22Rv1 (cell line): Measurements from ENCODE around the gene VPS41.

ENCODE experiments used
- ZFX ChIP-seq: fragments of 450-650 bp; IDR thresholded peaks from 2 replicates; pipeline ENCODE4 v1.6.1; 2017; ENCODE audit warnings: antibody characterized with exemption, borderline replicate concordance
- TF ChIP-seq, protein P1 (sequence below): fragments of 450-650 bp; IDR thresholded peaks from 2 replicates; pipeline ENCODE4 v1.5.1; 2017; ENCODE audit warnings: mild to moderate bottlenecking

DNA sequence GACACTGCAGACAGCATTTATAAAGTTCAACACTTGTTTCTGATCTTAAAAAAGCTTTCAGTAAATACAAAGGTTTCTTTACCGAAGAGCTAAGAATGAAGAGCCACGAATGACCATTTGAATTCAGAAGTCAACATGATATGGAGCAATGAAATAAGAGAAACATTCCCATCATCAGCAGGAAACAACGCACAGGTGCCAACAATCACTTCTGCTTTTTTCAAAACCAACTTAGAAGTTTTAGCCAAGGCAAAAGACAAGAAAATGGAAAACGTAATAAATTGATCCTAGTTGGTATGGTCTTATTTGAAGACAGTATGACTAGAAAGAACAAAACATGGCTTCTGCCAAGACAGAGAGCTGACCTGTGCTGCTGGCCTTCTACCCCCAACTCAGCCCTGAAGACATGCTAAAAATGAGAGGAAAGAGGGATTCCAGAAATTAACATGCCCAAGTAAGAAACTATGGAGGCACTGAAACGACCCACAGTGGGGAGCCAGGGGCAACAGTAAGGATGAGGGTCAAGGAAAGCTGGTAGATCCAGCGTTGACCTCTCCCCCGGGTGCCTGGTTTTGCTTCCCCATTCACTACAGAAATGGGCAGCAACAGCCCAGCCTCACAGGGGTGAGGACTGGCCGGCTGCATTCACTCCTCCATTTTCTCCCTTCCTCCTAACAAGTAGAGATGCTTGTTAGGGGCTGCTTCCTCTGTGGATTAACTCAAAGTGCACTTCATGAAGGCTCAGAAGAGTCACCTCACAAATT is 30.1 kb downstream of the VPS41 start:
- TF ChIP-seq, protein P1, sequence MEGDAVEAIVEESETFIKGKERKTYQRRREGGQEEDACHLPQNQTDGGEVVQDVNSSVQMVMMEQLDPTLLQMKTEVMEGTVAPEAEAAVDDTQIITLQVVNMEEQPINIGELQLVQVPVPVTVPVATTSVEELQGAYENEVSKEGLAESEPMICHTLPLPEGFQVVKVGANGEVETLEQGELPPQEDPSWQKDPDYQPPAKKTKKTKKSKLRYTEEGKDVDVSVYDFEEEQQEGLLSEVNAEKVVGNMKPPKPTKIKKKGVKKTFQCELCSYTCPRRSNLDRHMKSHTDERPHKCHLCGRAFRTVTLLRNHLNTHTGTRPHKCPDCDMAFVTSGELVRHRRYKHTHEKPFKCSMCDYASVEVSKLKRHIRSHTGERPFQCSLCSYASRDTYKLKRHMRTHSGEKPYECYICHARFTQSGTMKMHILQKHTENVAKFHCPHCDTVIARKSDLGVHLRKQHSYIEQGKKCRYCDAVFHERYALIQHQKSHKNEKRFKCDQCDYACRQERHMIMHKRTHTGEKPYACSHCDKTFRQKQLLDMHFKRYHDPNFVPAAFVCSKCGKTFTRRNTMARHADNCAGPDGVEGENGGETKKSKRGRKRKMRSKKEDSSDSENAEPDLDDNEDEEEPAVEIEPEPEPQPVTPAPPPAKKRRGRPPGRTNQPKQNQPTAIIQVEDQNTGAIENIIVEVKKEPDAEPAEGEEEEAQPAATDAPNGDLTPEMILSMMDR: no peak
- TF ChIP-seq ZFX: no peak
